GM21786 (cell line): ENCODE results near the gene ZPBP.

Source experiments
- ATAC-seq: cut with Tn5 transposase; IDR thresholded peaks from one replicate; pipeline ENCODE4 v1.9.1; 2021; ENCODE audit not compliant: unreplicated experiment

The ZPBP gene, protein sequence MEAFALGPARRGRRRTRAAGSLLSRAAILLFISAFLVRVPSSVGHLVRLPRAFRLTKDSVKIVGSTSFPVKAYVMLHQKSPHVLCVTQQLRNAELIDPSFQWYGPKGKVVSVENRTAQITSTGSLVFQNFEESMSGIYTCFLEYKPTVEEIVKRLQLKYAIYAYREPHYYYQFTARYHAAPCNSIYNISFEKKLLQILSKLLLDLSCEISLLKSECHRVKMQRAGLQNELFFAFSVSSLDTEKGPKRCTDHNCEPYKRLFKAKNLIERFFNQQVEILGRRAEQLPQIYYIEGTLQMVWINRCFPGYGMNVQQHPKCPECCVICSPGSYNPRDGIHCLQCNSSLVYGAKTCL

DNA sequence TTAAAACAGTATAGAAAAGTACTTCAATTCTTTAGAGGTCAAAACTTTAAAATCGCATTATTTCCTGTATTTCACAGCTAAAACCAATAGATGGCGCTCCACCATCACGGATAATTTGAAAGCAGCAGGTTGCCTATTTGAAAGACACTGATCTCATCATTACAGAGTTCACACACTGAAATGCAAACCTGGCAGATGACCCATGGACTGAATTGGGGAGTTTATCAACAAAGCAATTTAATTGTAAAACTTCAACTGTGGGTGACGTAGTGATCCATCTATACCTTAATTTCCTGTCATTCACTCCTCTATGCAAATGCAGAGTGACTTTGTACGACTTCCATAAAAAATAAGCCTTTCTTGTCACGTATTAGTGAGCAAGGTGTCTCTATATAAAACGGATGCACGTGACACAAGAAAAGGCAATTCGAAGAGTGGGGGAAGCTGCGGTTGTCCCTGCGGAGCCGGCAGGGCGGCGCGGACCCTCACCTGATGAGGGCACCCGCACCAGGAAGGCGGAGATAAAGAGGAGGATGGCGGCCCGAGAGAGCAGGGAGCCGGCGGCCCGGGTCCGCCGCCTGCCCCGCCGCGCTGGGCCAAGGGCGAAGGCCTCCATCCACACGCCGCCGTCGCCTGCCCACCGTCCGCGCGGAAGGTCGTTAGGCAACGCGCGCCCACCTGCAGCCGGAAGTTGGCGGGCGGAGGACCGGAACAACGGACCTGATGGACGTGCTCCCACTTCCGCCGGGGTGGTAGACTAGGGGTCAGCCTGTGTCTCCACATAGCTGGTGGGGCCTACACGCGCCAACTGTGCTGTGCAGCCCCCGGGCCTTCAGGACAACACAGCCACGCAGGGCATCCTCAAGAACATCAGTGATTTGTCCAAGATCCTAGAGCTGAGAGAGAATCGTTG, at the start of gene ZPBP:
TSS of gene ZPBP (minus strand) at position 668 of the 913 bp plus-strand sequence. CDS start at position 616, 52 bp downstream.
- peak; percentile 71 for ATAC-seq

DNA sequence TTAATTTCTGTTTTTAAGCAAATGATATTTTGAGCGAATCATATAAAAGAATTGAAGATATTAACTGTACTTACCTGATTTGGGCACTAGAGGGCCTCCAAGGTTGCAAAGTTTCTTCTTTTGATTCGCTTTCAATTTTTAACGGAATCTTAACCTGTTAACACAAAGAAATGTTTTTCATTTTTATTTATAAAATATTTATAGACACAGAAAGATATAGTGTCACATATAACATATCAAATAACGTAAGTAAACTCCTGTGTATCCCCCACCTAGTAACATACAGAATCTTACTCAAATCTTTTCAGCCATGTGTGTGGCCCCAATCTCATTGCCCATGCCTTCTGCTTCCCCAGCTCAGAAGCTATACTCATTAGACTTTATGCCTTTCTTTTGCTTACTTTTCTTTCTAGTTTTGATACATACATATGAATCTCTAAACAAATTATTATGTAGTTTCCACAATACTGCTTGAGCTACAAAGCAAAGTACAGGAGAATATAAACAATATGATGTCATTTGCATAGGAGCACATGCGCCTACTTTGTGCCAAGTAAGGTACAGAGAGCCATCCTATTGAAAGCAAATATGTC, 49.5 kb upstream of the ZPBP start:
- ATAC-seq: no peak

DNA sequence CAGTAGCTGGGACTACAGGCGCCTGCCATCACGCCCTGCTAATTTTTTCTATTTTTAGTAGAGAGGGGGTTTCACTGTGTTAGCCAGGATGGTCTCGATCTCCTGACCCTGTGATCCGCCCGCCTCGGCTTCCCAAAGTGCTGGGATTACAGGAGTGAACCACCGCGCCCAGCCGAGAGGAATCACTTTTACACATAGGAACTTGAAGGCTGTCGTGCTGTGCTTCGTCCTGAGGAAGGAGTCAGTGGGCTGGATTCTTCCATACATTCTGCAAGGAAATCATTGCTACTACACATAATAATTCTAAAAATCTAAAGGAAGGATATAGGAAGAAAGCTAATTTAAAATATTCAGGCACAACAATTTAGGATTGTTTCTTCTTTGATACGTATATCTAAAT, 48.8 kb upstream of the ZPBP start:
- ATAC-seq: no peak

DNA sequence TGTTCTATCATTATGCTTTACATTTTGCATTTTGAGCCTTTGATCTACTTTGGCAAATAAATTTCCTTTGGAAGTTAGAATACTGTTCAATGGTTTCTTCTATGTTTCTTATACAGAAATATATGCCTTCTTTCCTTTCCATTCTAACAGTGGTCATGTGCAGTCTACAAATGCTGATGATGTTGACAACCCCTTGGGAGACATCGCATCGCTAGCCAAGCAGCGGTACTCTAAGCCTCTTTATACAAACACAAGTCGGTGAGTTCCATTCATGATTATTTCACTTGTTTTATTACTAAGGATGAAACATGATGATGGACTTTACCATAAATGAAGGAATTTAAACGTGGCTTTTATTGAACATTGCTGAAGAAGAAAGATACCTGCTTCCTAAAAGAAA, 48.1 kb upstream of the ZPBP start:
- no peak for ATAC-seq

DNA sequence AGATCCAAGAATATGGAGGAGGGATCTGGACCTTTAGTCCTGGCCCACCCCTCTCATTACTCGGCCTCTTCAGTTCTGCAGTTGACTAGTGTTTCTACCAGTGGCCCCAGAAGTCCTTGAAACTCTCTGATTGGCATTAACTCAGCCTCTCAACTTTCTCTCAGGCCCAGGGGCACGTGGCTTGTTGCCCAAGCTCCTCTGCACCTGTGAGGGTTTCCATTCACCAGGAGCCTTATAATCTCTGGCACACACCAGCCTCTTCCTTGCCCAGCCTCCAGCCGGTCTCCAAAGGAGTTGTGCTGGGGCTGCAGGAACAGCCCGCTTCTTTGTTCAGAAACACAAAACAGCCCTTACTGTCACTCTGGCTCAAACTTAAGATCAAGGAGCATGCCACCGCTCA, 47.6 kb upstream of the ZPBP start:
- no peak for ATAC-seq

DNA sequence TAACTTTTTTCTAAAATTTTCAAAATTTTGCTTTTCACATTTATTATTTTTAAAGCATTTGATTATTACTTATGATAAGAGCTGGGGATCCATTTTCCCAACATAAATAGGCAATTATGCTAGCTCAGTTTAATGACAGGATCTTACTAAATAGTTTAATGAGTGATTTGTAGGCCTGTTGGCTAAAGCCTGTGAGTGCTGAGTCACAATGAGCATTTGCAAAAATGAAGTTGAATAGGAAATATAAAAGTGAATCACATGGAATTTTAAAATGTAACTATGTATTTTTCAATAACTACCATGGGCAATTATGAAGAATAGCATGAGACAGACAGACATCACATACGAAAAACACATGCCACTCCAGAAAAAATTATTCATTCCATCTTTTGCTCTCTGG, 45.1 kb upstream of the ZPBP start:
- no peak for ATAC-seq

DNA sequence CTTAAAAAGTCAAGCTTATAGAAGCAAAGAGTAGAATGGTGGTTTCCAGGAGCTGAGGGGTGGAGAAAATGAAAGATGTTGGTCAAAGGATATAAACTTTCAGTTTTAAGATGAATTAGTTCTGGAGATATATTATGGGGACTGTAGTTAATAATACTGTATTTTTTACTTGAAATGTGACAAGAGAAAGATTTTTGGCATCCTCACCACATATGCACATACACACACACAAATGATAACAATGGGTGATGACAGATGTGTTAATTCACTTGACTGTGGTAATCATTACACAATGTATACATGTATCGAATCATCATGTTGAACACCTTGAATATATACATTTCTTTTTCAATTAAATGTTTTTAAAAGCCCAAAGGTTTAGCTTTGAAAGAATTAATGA, 32.7 kb upstream of the ZPBP start:
- no peak for ATAC-seq

DNA sequence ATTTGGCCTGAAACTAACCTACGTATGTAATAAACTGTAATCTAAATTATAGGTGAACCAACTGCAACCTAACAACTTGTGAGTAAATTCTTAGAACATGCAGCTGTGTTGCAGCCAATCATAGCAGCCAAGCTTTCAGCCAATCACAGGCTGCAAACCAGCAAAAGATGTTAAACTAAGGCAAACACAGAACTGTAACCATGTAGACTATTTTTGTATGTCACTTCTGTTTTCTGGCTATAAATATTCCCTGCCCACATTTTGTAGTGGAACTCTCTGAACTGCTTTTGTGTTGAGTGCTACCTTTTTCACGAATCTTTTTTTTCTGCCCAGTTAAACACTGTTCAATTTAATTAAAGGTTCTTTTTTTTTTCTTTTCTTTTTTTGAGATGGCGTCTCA, 28.2 kb upstream of the ZPBP start:
- ATAC-seq: peak; percentile 75

DNA sequence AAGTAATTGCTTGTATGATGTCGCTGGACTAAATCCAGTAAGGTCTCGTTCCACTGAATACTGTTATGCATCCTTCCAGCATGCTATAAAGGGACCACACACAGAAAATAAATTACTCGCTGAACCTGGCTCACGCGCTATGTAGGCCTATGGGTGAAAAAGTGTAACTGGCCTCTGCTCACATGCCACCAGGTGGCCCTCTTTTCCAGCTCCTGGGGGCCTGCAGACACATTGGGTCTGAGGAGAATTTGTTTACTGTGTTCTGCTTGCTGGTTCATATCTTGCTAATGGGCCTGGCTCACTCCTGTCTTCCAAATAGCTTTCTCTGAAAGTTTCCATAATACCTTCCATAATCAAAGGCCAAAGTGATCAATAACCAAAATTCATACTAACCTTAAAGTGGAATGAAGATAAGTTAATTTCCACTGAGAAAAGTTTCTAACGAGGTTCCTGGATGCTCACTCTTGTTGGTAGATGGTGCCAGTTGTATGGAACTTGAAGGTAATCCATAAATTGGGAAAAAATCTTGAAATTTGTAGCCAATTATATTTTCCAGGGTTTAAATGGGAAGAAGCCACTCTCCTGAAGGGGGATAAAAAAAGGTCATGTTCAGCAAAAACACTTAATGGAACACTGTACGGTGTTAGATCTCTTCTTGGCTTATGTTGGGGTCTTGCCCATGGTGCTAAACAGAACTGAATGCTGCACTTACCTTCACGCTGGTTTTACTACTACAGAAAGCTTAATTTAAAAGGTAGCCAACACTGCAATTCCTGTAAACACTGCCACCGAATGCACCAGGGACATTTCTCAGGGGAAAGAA, 27.0 kb upstream of the ZPBP start:
- peak; percentile 69 for ATAC-seq

DNA sequence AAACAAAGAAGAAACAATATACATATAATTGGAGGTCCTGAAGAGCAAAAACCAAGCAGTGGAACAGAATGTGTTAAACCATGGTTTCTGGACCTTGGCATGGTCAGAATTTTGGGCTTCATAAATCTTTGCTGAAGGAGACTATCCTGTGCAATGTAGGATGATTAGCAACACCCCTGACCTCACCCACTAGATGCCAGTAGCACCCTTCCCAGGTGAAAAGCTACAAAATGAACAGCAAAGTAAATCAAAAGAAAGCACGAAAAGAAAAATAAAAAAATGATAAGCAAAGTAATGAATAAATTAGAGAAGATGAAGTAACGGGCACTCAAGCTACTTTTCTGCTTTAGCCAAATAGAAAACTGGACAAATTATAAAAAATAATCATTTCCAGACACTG, 19.2 kb upstream of the ZPBP start:
- ATAC-seq: no peak

DNA sequence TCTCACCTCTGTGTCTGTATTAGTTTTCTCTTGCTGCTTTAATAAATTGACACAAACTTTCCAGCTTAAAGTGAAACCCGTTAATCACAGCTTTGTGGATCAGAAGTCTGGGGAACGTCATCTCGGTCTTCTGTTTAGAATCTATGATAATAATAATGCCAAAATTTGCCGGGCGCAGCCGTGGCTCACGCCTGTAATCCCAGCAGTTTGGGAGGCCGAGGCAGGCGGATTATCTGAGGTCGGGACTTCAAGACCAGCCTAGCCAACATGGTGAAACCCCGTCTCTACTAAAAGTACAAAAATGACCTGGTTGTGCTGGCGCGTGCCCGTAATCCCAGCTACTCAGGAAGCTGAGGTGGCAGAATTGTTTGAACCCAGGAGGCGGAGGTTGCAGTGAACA, 8.8 kb upstream of the ZPBP start:
- ATAC-seq: no peak

DNA sequence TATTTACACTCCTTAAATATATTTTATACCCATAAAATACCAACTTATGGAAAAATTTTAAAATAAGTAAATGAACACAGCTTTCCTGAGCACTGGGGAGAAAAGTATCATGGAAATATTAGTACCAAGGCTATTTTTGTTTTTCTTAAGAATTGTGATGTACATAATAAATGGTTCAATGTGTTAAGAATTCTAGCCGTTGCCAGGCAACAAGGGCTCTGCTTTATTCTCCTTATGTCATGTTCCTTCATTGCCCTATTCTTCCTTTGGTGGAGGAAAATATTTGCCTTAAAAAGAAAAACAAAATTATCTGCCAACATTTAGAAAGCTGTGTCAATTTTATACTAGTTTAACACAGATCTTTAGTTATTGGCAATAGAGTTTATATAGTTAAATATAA, 2.6 kb upstream of the ZPBP start:
- no peak for ATAC-seq

DNA sequence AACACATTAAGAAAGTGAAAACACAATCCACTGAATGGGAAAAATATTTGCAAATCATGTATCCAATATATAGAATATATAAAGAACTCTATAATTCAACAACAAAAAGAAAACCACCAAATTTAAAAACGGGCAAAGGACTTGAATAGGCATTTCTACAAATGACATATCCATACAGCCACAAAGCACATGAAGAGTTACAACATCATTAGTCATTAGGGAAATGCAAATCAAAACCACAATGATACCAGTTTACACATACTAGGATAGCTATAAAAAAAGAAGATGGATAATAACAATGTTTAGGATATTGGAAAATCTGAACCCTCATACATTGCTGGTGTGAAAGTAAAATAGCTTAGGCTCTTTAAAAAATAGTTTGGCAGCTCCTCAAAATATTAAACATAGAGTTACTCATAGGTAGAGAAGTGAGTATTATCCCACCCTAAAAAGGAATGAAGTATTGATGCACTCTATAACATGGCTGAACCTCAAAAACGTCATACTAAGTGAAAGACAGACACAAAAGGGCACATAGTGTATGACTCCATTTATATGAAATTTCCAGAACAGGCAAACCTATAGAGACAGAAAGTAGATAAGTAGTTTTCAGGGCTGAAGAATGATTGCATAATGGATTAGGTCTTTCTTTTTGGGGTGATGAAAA, 4.5 kb downstream of the ZPBP start:
- ATAC-seq: no peak

DNA sequence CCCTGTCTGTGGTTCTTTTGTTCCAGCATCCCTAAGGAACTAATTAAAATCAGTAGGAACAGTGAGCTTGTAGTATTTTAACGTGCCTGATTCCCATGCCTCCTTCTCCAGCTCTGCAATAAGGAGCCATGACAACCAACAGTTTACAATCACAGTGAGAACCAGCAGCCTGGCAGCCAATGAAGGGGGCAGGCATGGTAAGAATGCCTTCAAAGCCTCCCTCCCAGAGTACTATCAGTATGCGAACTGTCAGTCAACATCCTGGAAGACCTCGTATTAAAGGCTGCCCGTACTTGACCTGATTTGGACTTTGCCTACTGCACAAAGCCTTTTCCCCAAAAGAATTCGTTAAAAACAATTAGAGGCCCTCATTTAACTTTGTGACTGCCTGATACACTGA, 7.7 kb downstream of the ZPBP start:
- no peak for ATAC-seq

DNA sequence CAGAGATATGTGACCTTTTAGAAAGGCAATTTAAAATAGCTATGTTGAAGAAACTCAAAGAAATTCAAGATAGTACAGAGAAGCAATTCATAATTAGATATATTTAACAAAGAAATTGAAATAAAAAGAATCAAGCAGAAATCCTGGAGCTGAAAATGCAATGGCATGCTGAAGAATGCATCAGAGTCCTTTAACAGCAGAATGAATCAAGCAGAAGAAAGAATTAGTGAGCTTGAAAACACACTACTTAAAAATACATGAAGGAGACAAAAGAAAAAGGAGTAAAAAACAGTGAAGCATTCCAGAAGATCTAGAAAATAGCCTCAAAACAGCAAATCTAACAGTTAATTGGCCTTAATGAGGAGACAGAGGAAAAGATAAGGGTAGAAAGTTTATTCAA, 20.0 kb downstream of the ZPBP start:
- no peak for ATAC-seq

DNA sequence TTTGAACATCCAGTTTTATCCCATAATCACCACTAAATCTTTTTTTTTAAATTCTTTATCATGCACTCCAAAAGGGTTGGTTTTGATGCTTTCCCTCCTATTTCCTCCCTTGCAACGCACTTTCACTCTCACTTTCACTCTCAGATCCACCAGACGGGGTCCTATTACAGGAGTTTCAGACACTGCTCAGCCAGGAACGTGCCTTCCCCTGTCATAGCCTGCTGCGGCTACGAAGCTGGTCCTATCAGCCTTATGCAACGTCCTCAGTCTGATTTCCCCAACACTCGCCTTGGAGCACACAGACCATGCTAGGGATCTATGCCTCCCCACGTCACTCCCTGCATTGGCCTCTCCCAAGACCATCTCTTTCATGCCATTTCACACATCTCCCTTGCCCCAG, 23.4 kb downstream of the ZPBP start:
- peak; percentile 88 for ATAC-seq

DNA sequence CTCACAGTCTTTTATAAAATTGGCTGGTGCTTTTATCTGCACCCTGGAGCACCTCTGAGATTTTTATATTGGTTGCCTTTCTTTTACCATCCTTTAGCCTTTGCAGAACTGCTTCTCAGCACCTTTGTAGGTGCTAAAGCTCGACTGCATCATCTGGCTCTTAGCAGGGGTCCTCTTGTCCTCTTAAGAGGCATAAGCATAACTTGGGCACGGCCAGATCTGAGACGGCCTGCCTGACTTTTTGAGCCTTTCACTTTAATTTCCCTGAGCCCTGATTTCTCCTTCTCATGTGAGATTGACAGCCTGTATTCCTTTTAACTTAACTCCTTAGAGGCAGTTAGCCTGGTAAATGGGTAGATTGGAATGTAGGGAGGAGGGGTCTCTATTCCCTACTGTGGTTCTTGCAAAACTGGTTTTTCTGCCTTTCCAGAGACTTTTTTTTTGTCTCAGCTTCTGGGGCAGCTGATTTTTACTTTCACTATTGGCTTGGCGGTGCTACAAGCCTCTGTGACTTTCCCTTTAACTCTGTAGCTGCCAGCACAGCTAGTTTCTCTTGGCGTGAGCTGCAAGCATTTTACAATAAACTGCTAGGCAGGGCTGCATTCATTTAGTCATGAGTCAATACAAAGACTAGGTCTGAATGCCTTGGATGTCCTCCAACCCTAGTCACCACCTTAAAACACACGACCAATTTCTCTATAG, 24.0 kb downstream of the ZPBP start:
- peak; percentile 65 for ATAC-seq

DNA sequence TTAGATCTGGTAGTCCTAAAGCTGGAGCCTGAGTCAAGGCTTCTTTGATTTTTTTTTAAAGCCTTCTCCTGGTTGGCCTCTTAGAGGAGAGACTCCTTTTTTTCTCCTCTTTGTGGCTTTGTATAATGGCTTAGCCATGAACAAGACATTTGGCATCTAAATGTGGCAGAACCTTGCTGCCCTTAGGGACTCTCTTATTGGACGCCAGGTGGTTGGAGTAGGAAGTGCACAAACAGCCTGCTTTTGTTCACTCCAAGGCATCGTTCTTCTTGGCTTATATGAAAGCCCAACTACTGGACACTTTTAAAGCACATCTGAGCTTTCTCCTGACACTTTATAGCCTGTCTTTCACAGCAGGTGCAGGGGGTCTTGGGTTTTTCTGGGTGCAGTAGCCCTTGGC, 25.0 kb downstream of the ZPBP start:
- no peak for ATAC-seq

DNA sequence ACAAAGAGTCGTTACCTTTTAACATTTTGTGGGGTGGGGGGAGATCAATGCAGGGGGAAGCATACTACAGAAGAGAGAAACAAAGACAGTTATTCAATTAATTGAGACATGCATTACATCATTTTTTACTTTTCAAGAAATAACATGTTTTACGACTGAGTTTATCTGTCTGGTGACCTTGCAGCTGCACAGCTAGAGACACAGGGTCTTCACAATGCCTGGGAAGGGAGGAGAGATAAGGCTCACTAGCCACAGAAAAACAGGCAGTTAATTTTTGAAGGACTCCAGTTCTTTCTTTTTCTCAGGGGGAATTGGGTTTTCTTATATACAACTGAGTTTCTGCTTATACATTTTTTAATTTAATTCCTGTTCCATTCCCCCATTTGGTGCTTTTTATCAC, 30.1 kb downstream of the ZPBP start:
- no peak for ATAC-seq

DNA sequence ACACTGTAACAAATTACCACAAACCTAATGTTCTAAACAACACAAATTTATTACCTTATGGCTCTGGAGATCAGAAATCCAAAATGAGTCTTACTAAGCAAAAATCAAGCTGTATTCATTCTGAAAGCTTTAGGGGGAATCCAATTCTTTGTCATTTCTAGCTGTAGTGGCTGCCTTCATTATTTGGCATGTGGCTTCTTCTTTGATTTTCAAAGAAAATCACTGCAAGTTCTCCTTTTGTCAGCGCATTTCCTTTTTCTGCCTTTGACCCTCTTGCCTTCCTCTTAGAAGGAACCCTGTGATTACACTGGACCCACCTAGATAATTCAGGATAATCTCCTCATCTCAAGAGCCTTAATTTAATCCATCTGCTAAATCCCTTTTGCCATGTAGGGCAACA, 36.9 kb downstream of the ZPBP start:
- no peak for ATAC-seq
